ENCODE measurements around the gene ALK.

GRCh38 chr2:29305762-29306161 is 615.6 kb downstream of the ALK start:
- no peak for TF ChIP-seq EZH2 (IDR thresholded peaks at IDR 0.05; ENCODE audit: borderline replicate concordance, insufficient read depth, low read depth, low read length, poor library complexity, severe bottlenecking)
- no peak for TF ChIP-seq CTCF (IDR thresholded peaks at IDR 0.05)
